AG04450 (cell line): ENCODE results near the gene CELA1. TPM values are rescaled to one million over a fixed set of nuclear protein-coding genes. Genes with fewer than 3 reads are reported as not detected.

Experiments
- CTCF ChIA-PET: fragments of 300-600, 350-600 bp; formaldehyde crosslinking; extraction: SDS; loops from one replicate; lab custom pipeline; 2022; ENCODE audit warnings: antibody characterized with exemption, inconsistent platforms; lab: Charles Lee
- POLR2A ChIA-PET: fragments of 350-600 bp; formaldehyde crosslinking; extraction: SDS; loops from one replicate; lab custom pipeline; 2021; ENCODE audit warnings: antibody characterized with exemption, inconsistent platforms; lab: Yijun Ruan, JAX
- DNase-seq: peaks from one replicate; pipeline ENCODE4 v3.0.0-alpha.2; 2011; ENCODE audit warnings: low read depth, low spot score
- H3K27ac ChIP-seq: one replicate; pipeline ENCODE4 v1.5.1; 2012; ENCODE audit warnings: low read depth, low read length, control low read depth
- H3K27me3 ChIP-seq: one replicate; pipeline ENCODE4 v1.6.0; 2012; ENCODE audit warnings: low read length; ENCODE audit not compliant: control insufficient read depth, insufficient read depth
- H3K4me3 ChIP-seq: 2 replicates; pipeline ENCODE4 v1.5.1; 2011; ENCODE audit warnings: mild to moderate bottlenecking, low read depth, low read length, control low read depth
- H3K9me3 ChIP-seq: 2 replicates; pipeline ENCODE4 v1.5.1; 2012; ENCODE audit warnings: low read length; ENCODE audit not compliant: control insufficient read depth, insufficient read depth
- CTCF ChIP-seq: IDR thresholded peaks from 2 replicates; pipeline ENCODE4 v1.5.1; 2011; ENCODE audit warnings: low read depth, low read length, control low read depth, inconsistent platforms
- polyA plus RNA-seq: library from polyadenylated mRNA; depleted of rRNA; stranded (reverse); fragments of >200 nt; gene quantifications from 2 replicates; pipeline ENCODE4 v1.2.3, GENCODE V29; 2011

Gene CELA1
- polyA plus RNA-seq, 1 experiment = 0.79 TPM

GRCh38 chr12:51322452-51322851 lies 24.0 kb downstream of the CELA1 start:
- ChIA-PET POLR2A (no interaction called here), CTCF (interaction anchor here (0.6 to 1.5 kb wide), 2 partner anchors 10 to 18 kb away, joined by 3 to 5 read pairs; no protein-coding TSS in a partner anchor)
- H3K27me3 ChIP-seq = no peaks in the 10 kb centered on the region
- no peak for TF ChIP-seq CTCF
- no peaks in the 10 kb centered on the region for H3K9me3 ChIP-seq
- DNase-seq = no peak
- no peak overlapping the region for H3K27ac ChIP-seq
- H3K4me3 ChIP-seq = no peak overlapping the region

- H3K4me3 ChIP-seq = no peak overlapping the region
- no peak for DNase-seq
- no peak overlapping the region for H3K27ac ChIP-seq
- POLR2A ChIA-PET = no interaction called here
- H3K27me3 ChIP-seq = no peaks in the 10 kb centered on the region
- no peak for TF ChIP-seq CTCF
- CTCF ChIA-PET = interaction anchor here (1.5 kb wide), 1 partner anchor 19 kb away, joined by 5 read pairs; no protein-coding TSS in a partner anchor
- H3K9me3 ChIP-seq = no peaks in the 10 kb centered on the region
Measured at GRCh38 chr12:51321882-51322281, 24.6 kb downstream of the CELA1 start.

GRCh38 chr12:51320695-51321320 lies 25.7 kb downstream of the CELA1 start:
- no peaks in the 10 kb centered on the region for H3K9me3 ChIP-seq
- CTCF ChIA-PET = interaction anchor here (0.6 kb wide), 1 partner anchor 22 kb away, joined by 3 read pairs; no protein-coding TSS in a partner anchor
- H3K27ac ChIP-seq = no peak overlapping the region
- H3K27me3 ChIP-seq = no peaks in the 10 kb centered on the region
- DNase-seq = no peak
- H3K4me3 ChIP-seq = no peak overlapping the region
- no peak for TF ChIP-seq CTCF
- POLR2A ChIA-PET = interaction anchor here (0.6 kb wide), 1 partner anchor 238 kb away, joined by 4 read pairs; the partner anchor contains the start of gene CSRNP2

GRCh38 chr12:51320311-51320694 lies 26.2 kb downstream of the CELA1 start:
- Histone ChIP-seq H3K4me3 (no peak overlapping the region), H3K27me3 (no peaks in the 10 kb centered on the region), H3K9me3 (no peaks in the 10 kb centered on the region), H3K27ac (no peak overlapping the region)
- no peak for TF ChIP-seq CTCF
- no peak for DNase-seq
- ChIA-PET CTCF (interaction anchor here (0.6 kb wide), 1 partner anchor 22 kb away, joined by 3 read pairs; no protein-coding TSS in a partner anchor), POLR2A (interaction anchor here (0.6 kb wide), 1 partner anchor 237 kb away, joined by 4 read pairs; the partner anchor contains the start of gene CSRNP2)
